Upper lobe of left lung (tissue), 6 donors: ENCODE measurements around the gene GRIN1. TPM values are rescaled to one million over a fixed set of nuclear protein-coding genes. Genes with fewer than 3 reads are reported as not detected.
A peak's percentile ranks its signal among the peaks of the same experiment; 100 is the strongest.

ENCODE experiments used
- ATAC-seq, 2 donors: fragments of 200-7000 bp; cut with Tn5 transposase; one replicate each; pipeline ENCODE4 v1.9.1; 2022; ENCODE audit warnings: mild to moderate bottlenecking in 2 of 2, moderate library complexity in 2 of 2; ENCODE audit not compliant: low FRiP score in 2 of 2
- DNase-seq, 2 donors: peaks; one replicate each; pipeline ENCODE4 v3.0.0-alpha.2; 2019 to 2020
- H3K27ac ChIP-seq, 4 donors: fragments of 200-600 bp; sonication (generic); one replicate each; pipeline ENCODE4 v1.5.1; 2016 to 2019
- H3K27me3 ChIP-seq, 4 donors: fragments of 200-600 bp; sonication (generic); one replicate each; pipeline ENCODE4 v1.5.1; 2017 to 2019
- H3K36me3 ChIP-seq, 4 donors: fragments of 200-600 bp; sonication (generic); one replicate each; pipeline ENCODE4 v1.5.1; 2016 to 2019
- H3K4me1 ChIP-seq, 4 donors: fragments of 200-600 bp; sonication (generic); one replicate each; pipeline ENCODE4 v1.5.1; 2018 to 2019
- H3K4me3 ChIP-seq, 4 donors: fragments of 200-600 bp; sonication (generic); one replicate each; pipeline ENCODE4 v1.5.1; 2017 to 2019; ENCODE audit warnings: mild to moderate bottlenecking in 2 of 4, moderate library complexity in 1 of 4
- H3K9me3 ChIP-seq, 4 donors: fragments of 200-600 bp; sonication (generic); one replicate each; pipeline ENCODE4 v1.5.1; 2018 to 2019
- EP300 ChIP-seq, 4 donors: sonication (generic); formaldehyde crosslinking; IDR thresholded peaks; one replicate each; pipeline ENCODE4 v1.5.1; 2017; ENCODE audit warnings: antibody characterized with exemption in 4 of 4, control low read depth in 2 of 4
- POLR2A ChIP-seq, 4 donors: fragments of 450-650 bp; IDR thresholded peaks; one replicate each; pipeline ENCODE4 v1.5.1; 2016 to 2017; ENCODE audit warnings: antibody characterized with exemption in 4 of 4, mild to moderate bottlenecking in 2 of 4
- POLR2AphosphoS5 ChIP-seq, 2 donors: sonication (generic); formaldehyde crosslinking; IDR thresholded peaks; one replicate each; pipeline ENCODE4 v1.5.1; 2017; ENCODE audit warnings: antibody characterized with exemption in 2 of 2
- WGBS, 2 donors: methylation state at CpG; one replicate each; pipeline ENCODE4 v1.1.5; 2017 to 2018; 5-methylcytosine and 5-hydroxymethylcytosine counted together
- total RNA-seq, 6 donors: library from RNA; depleted of rRNA in 4 of 6; stranded (reverse); fragments of >200 nt in 4 of 6; gene quantifications; one replicate each; pipeline versions ENCODE4 v1.1.0 to v1.2.1, GENCODE V29; 2016 to 2021
- TF ChIP-seq, protein P1 (sequence below), 6 experiments: fragments of 450-650 bp in 4 of 6; fragments of 200-600 bp in 2 of 6; sonication (generic) in 2 of 6; IDR thresholded peaks; one replicate each; pipeline ENCODE4 v1.5.1; 2016 to 2019; ENCODE audit warnings: antibody characterized with exemption in 6 of 6
- donor health status: DM: no; HTN: no; CAD: no; lungs with moderate emphysema.
- donor health status: DM: no; HTN: yes; CAD: no; lungs with severe emphysema.

The GRIN1 gene
- total RNA-seq, 6 donors from 2014 or later, result 0.17 to 2.1 (median 0.49) TPM; not detected in 3

DNA sequence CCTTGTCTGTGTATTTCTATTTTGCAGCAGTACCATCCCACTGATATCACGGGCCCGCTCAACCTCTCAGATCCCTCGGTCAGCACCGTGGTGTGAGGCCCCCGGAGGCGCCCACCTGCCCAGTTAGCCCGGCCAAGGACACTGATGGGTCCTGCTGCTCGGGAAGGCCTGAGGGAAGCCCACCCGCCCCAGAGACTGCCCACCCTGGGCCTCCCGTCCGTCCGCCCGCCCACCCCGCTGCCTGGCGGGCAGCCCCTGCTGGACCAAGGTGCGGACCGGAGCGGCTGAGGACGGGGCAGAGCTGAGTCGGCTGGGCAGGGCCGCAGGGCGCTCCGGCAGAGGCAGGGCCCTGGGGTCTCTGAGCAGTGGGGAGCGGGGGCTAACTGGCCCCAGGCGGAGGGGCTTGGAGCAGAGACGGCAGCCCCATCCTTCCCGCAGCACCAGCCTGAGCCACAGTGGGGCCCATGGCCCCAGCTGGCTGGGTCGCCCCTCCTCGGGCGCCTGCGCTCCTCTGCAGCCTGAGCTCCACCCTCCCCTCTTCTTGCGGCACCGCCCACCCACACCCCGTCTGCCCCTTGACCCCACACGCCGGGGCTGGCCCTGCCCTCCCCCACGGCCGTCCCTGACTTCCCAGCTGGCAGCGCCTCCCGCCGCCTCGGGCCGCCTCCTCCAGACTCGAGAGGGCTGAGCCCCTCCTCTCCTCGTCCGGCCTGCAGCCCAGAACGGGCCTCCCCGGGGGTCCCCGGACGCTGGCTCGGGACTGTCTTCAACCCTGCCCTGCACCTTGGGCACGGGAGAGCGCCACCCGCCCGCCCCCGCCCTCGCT, 29.0 kb downstream of the GRIN1 start:
- ATAC-seq (peak in 1 of 2 donors; percentile 13), DNase-seq (peak in 1 of 2 donors; percentile 87)
- H3K27ac ChIP-seq, result no peak overlapping the region
- H3K27me3 ChIP-seq, result peaks cover 8 to 81% (median 59%) of the 10 kb centered on the region in 4 donors
- H3K36me3 ChIP-seq, result no peaks in the 10 kb centered on the region
- H3K9me3 ChIP-seq, result no peaks in the 10 kb centered on the region
- 0 to 2% methylated on average over 4 to 17 of the region's 57 CpGs for WGBS, 2 donors
- peak overlapping the region in 3 of 4 donors; percentile 28 to 43 (median 42) for H3K4me3 ChIP-seq
- no peak for TF ChIP-seq POLR2A (IDR thresholded peaks at IDR 0.05)
- TF ChIP-seq, protein P1, sequence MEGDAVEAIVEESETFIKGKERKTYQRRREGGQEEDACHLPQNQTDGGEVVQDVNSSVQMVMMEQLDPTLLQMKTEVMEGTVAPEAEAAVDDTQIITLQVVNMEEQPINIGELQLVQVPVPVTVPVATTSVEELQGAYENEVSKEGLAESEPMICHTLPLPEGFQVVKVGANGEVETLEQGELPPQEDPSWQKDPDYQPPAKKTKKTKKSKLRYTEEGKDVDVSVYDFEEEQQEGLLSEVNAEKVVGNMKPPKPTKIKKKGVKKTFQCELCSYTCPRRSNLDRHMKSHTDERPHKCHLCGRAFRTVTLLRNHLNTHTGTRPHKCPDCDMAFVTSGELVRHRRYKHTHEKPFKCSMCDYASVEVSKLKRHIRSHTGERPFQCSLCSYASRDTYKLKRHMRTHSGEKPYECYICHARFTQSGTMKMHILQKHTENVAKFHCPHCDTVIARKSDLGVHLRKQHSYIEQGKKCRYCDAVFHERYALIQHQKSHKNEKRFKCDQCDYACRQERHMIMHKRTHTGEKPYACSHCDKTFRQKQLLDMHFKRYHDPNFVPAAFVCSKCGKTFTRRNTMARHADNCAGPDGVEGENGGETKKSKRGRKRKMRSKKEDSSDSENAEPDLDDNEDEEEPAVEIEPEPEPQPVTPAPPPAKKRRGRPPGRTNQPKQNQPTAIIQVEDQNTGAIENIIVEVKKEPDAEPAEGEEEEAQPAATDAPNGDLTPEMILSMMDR (IDR thresholded peaks at IDR 0.05), result no peak
- TF ChIP-seq EP300 (IDR thresholded peaks at IDR 0.05), result no peak
- TF ChIP-seq POLR2AphosphoS5 (IDR thresholded peaks at IDR 0.05), result no peak
- peaks cover 31 to 46% (median 36%) of the 10 kb centered on the region in 4 donors for H3K4me1 ChIP-seq

DNA sequence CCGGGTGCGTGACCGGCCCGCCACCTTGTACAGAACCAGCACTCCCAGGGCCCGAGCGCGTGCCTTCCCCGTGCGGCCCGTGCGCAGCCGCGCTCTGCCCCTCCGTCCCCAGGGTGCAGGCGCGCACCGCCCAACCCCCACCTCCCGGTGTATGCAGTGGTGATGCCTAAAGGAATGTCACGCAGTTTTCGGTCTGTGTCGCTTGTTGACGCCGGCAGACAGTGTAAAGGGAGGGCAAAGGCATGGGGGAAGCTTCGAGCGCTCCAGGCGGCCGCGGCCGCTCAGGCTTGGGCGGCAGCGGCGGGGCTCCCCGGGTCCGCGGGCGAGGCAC, 29.6 kb downstream of the GRIN1 start:
- Histone ChIP-seq H3K4me1 (peaks cover 25 to 40% (median 31%) of the 10 kb centered on the region in 4 donors), H3K27me3 (peaks cover 8 to 75% (median 56%) of the 10 kb centered on the region in 4 donors), H3K27ac (no peak overlapping the region), H3K4me3 (peak overlapping the region in 3 of 4 donors; percentile 28 to 43 (median 42)), H3K9me3 (no peaks in the 10 kb centered on the region), H3K36me3 (no peaks in the 10 kb centered on the region)
- TF ChIP-seq POLR2A (IDR thresholded peaks at IDR 0.05), result no peak
- no peak for TF ChIP-seq POLR2AphosphoS5 (IDR thresholded peaks at IDR 0.05)
- TF ChIP-seq EP300 (IDR thresholded peaks at IDR 0.05), result no peak
- TF ChIP-seq, protein P1 (IDR thresholded peaks at IDR 0.05), result no peak
- 1 to 5% methylated on average over 13 to 23 of the region's 36 CpGs for WGBS, 2 donors
- DNase-seq (no peak), ATAC-seq (peak in 1 of 2 donors; percentile 2)

DNA sequence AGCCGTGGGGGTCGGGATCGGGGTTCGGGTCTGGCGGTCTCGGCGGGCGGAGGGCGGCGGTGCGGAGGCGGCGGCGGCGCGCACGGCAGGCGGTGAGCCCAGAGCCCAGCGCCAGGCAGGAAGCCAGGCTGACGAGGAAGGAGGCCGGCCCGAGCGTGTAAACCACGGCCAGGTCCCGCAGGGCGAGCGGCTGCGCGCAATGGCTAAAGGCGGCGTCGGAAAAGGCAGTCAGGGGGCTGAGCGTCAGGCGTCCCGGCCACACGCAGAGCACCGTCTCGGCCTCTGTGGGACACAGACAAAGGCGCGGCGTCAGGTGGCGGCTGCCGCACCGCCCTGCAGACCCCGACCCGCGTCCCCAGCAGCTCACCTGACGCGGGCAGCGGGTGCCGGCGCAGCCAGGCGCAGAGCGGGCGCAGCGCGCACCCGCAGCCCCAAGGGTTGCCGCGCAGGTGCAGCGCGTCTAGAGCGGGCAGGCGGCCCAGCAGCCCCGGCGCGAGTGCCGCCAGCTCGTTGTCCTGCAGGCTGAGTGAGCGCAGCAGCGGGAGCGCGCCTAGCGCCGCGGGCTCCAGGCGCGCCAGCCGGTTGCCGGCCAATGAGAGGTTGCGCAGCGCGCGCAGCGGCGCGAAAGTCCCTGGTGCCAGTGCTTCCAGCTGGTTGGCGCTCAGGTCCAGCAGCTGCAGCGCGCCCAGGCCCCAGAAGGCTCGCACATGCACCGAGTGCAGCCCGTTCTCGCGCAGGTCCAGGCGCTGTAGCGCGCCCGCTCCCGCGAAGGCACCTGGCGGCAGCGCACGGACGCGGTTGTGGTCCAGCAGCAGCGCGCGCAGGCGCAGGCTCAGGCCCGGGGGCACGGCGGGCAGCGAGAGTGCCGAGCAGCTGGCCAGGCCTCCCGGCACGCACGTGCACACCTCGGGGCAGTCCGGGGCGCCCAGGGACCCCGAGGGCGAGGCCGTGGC, 30.2 kb downstream of the GRIN1 start:
- Histone ChIP-seq H3K4me1 (peaks cover 25 to 38% (median 30%) of the 10 kb centered on the region in 4 donors), H3K27me3 (peaks cover 8 to 69% (median 54%) of the 10 kb centered on the region in 4 donors), H3K9me3 (no peaks in the 10 kb centered on the region), H3K36me3 (no peaks in the 10 kb centered on the region), H3K4me3 (peak overlapping the region in 3 of 4 donors; percentile 28 to 43 (median 42)), H3K27ac (no peak overlapping the region)
- peak in 1 of 2 donors; percentile 91 for DNase-seq
- TF ChIP-seq EP300 (IDR thresholded peaks at IDR 0.05) (no peak), POLR2AphosphoS5 (IDR thresholded peaks at IDR 0.05) (no peak), POLR2A (IDR thresholded peaks at IDR 0.05) (no peak)
- TF ChIP-seq, protein P1 (IDR thresholded peaks at IDR 0.05), result no peak
- WGBS, 2 donors, result 0% methylated on average over 34 to 74 of the region's 124 CpGs
- ATAC-seq, result peak in 1 of 2 donors; percentile 9

DNA sequence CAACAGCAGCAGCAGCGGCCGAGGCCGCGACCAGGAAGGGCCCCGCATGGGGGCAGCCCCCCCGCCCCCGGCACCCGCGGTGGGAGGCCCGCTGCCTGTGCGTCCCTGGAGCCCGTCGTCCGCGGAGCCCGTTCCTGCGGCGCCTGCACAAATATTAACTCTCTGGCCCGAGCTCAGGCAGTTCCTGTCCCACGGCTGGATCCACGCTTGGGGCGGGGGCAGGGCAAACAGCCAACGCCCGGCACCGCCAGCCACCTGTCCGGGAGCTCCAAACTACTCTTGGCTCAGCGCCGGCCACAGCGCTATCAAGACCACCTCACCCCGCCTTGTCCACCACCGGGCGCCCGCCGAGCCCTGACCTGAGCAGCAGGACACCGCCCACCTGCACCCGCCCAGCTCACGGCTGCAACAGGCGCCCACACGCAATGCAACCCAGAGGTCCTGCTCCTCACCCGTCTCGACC, 31.0 kb downstream of the GRIN1 start, which contains the start of gene LRRC26:
LRRC26 (minus strand) TSS at position 156 of the 463 bp plus-strand sequence; CDS start at position 48, 108 bp downstream.
- no peaks in the 10 kb centered on the region for H3K9me3 ChIP-seq
- DNase-seq (peak in 1 of 2 donors; percentile 81), ATAC-seq (no peak)
- no peaks in the 10 kb centered on the region for H3K36me3 ChIP-seq
- no peak for TF ChIP-seq EP300 (IDR thresholded peaks at IDR 0.05)
- TF ChIP-seq, protein P1 (IDR thresholded peaks at IDR 0.05), result no peak
- no peak for TF ChIP-seq POLR2A (IDR thresholded peaks at IDR 0.05)
- TF ChIP-seq POLR2AphosphoS5 (IDR thresholded peaks at IDR 0.05), result no peak
- H3K4me1 ChIP-seq, result peaks cover 27 to 38% (median 31%) of the 10 kb centered on the region in 4 donors
- no peak within 1 kb of the TSS for H3K27ac ChIP-seq
- H3K4me3 ChIP-seq, result peak within 1 kb of the TSS in 3 of 4 donors; percentile 28 to 43 (median 42)
- 0 to 3% methylated on average over 1 to 6 of the region's 41 CpGs for WGBS, 2 donors
- H3K27me3 ChIP-seq, result peaks cover 8 to 61% (median 49%) of the 10 kb centered on the region in 4 donors
